Peyer's patch (tissue), 4 donors: ENCODE measurements around the gene PRODH2. TPM values are rescaled to one million over a fixed set of nuclear protein-coding genes. Genes with fewer than 3 reads are reported as not detected.

ENCODE experiments used
- DNase-seq, 3 donors: peaks; one replicate each; pipeline ENCODE4 v3.0.0-alpha.2; 2017 to 2019
- H3K27ac ChIP-seq, 4 donors: fragments of 200-600 bp; sonication (generic); one replicate each; pipeline ENCODE4 v1.5.1; 2016 to 2019
- H3K27me3 ChIP-seq, 2 donors: fragments of 200-600 bp; sonication (generic); one replicate each; pipeline ENCODE4 v1.5.1; 2019
- H3K36me3 ChIP-seq, 3 donors: fragments of 200-600 bp; sonication (generic); one replicate each; pipeline ENCODE4 v1.5.1; 2016 to 2019
- H3K4me1 ChIP-seq, 4 donors: fragments of 200-600 bp; sonication (generic); one replicate each; pipeline ENCODE4 v1.5.1; 2016 to 2019
- H3K4me3 ChIP-seq, 4 donors: fragments of 200-600 bp; sonication (generic); 1 replicate in 3 of 4; 2 replicates in 1 of 4; pipeline ENCODE4 v1.5.1; 2016 to 2019; ENCODE audit warnings: mild to moderate bottlenecking in 1 of 4
- H3K9me3 ChIP-seq, 4 donors: fragments of 200-600 bp; sonication (generic); one replicate each; pipeline ENCODE4 v1.5.1; 2016 to 2019; ENCODE audit warnings: mild to moderate bottlenecking in 1 of 4
- CTCF ChIP-seq, 6 experiments: fragments of 450-650 bp in 4 of 6; fragments of 200-600 bp in 2 of 6; sonication (generic) in 1 of 6; IDR thresholded peaks; one replicate each; pipeline ENCODE4 v1.5.1; 2017 to 2019; ENCODE audit warnings: antibody characterized with exemption in 6 of 6, mild to moderate bottlenecking in 3 of 6, moderate library complexity in 1 of 6
- POLR2A ChIP-seq, 2 donors: fragments of 450-650 bp; IDR thresholded peaks; one replicate each; pipeline ENCODE4 v1.5.1; 2017; ENCODE audit warnings: antibody characterized with exemption in 2 of 2, mild to moderate bottlenecking in 2 of 2, moderate library complexity in 2 of 2
- total RNA-seq, 4 donors: library from RNA; depleted of rRNA; stranded (reverse); fragments of >200 nt; gene quantifications; one replicate each; pipeline ENCODE4 v1.1.0, GENCODE V29; 2016

Gene PRODH2
- total RNA-seq, 4 donors from 2014 or later, result not detected

GRCh38 chr19:35818445-35818844 is 5.8 kb upstream of the PRODH2 start:
- H3K4me1 ChIP-seq, result no peaks in the 10 kb centered on the region
- H3K27me3 ChIP-seq, result no peaks in the 10 kb centered on the region
- no peak for DNase-seq
- no peaks in the 10 kb centered on the region for H3K36me3 ChIP-seq
- H3K4me3 ChIP-seq, result no peak overlapping the region
- TF ChIP-seq POLR2A (IDR thresholded peaks at IDR 0.05), result no peak
- no peak for TF ChIP-seq CTCF (IDR thresholded peaks at IDR 0.05)
- no peak overlapping the region for H3K27ac ChIP-seq
- no peaks in the 10 kb centered on the region for H3K9me3 ChIP-seq

- Histone ChIP-seq H3K4me1 (no peaks in the 10 kb centered on the region), H3K36me3 (no peaks in the 10 kb centered on the region), H3K27ac (no peak overlapping the region)
Measured at GRCh38 chr19:35816846-35817245, 4.2 kb upstream of the PRODH2 start.

GRCh38 chr19:35816262-35816661 is 3.6 kb upstream of the PRODH2 start:
- Histone ChIP-seq H3K4me3 (no peak overlapping the region), H3K36me3 (no peaks in the 10 kb centered on the region), H3K9me3 (no peaks in the 10 kb centered on the region), H3K27me3 (no peaks in the 10 kb centered on the region), H3K27ac (no peak overlapping the region), H3K4me1 (no peaks in the 10 kb centered on the region)
- no peak for TF ChIP-seq POLR2A (IDR thresholded peaks at IDR 0.05)
- TF ChIP-seq CTCF (IDR thresholded peaks at IDR 0.05), result no peak
- DNase-seq, result no peak

More at GRCh38 chr19:35816846-35817245, 4.2 kb upstream of the PRODH2 start:
- no peaks in the 10 kb centered on the region for H3K27me3 ChIP-seq
- DNase-seq, result no peak
- no peak overlapping the region for H3K4me3 ChIP-seq
- TF ChIP-seq POLR2A (IDR thresholded peaks at IDR 0.05) (no peak), CTCF (IDR thresholded peaks at IDR 0.05) (no peak)
- no peaks in the 10 kb centered on the region for H3K9me3 ChIP-seq

GRCh38 chr19:35813043-35813890 is 622 bp upstream of the PRODH2 start:
- Histone ChIP-seq H3K27ac (no peak overlapping the region), H3K9me3 (no peaks in the 10 kb centered on the region), H3K27me3 (no peaks in the 10 kb centered on the region), H3K4me1 (no peaks in the 10 kb centered on the region), H3K36me3 (no peaks in the 10 kb centered on the region), H3K4me3 (no peak overlapping the region)
- TF ChIP-seq CTCF (IDR thresholded peaks at IDR 0.05) (no peak), POLR2A (IDR thresholded peaks at IDR 0.05) (no peak)
- DNase-seq, result no peak

- Histone ChIP-seq H3K9me3 (no peaks in the 10 kb centered on the region), H3K4me1 (no peaks in the 10 kb centered on the region), H3K36me3 (no peaks in the 10 kb centered on the region), H3K4me3 (no peak overlapping the region), H3K27ac (no peak overlapping the region), H3K27me3 (no peaks in the 10 kb centered on the region)
- TF ChIP-seq CTCF (IDR thresholded peaks at IDR 0.05) (no peak), POLR2A (IDR thresholded peaks at IDR 0.05) (no peak)
- DNase-seq, result no peak
Measured at GRCh38 chr19:35811317-35812219, 1.1 kb downstream of the PRODH2 start.
